Ishikawa (cell line): ENCODE data around the gene DNAJC30.

Source experiments
- CEBPB ChIP-seq: IDR thresholded peaks from 2 replicates; pipeline ENCODE4 v1.6.1; 2012
- CREB1 ChIP-seq: IDR thresholded peaks from 2 replicates; pipeline ENCODE4 v1.6.1; 2012; ENCODE audit warnings: low read depth
- EGR1 ChIP-seq: IDR thresholded peaks from 2 replicates; pipeline ENCODE4 v1.6.1; 2012
- EP300 ChIP-seq: IDR thresholded peaks from 2 replicates; pipeline ENCODE4 v1.6.1; 2012; ENCODE audit warnings: borderline replicate concordance
- FOXM1 ChIP-seq: IDR thresholded peaks from 2 replicates; pipeline ENCODE4 v1.6.1; 2012; ENCODE audit warnings: low read depth, borderline replicate concordance
- MAX ChIP-seq: IDR thresholded peaks from 2 replicates; pipeline ENCODE4 v1.6.1; 2012
- NFIC ChIP-seq: IDR thresholded peaks from 2 replicates; pipeline ENCODE4 v1.6.1; 2012
- RAD21 ChIP-seq: IDR thresholded peaks from 2 replicates; pipeline ENCODE4 v1.6.1; 2012; ENCODE audit warnings: low read depth
- TAF1 ChIP-seq: IDR thresholded peaks from 2 replicates; pipeline ENCODE4 v1.6.1; 2012; ENCODE audit warnings: low read depth, mild to moderate bottlenecking
- TCF12 ChIP-seq: IDR thresholded peaks from 2 replicates; pipeline ENCODE4 v1.6.1; 2012; ENCODE audit warnings: low read depth
- TEAD4 ChIP-seq: IDR thresholded peaks from 2 replicates; pipeline ENCODE4 v1.6.1; 2012
- USF1 ChIP-seq: IDR thresholded peaks from 2 replicates; pipeline ENCODE4 v1.6.1; 2012
- YY1 ChIP-seq: IDR thresholded peaks from 2 replicates; pipeline ENCODE4 v1.6.1; 2012; ENCODE audit warnings: low read depth
- ZBTB7A ChIP-seq: IDR thresholded peaks from 2 replicates; pipeline ENCODE4 v1.6.1; 2012; ENCODE audit warnings: low read depth
- TF ChIP-seq, protein P1 (sequence below): IDR thresholded peaks from 2 replicates; pipeline ENCODE4 v1.6.1; 2012; ENCODE audit warnings: low read depth, mild to moderate bottlenecking

The DNAJC30 gene

GRCh38 chr7:73680501-73680900 is 2.8 kb downstream of the DNAJC30 start:
- TF ChIP-seq MAX: no peak
- TF ChIP-seq CEBPB: no peak
- no peak for TF ChIP-seq EGR1
- no peak for TF ChIP-seq ZBTB7A
- TF ChIP-seq TEAD4: no peak
- TF ChIP-seq FOXM1: no peak
- TF ChIP-seq, protein P1, sequence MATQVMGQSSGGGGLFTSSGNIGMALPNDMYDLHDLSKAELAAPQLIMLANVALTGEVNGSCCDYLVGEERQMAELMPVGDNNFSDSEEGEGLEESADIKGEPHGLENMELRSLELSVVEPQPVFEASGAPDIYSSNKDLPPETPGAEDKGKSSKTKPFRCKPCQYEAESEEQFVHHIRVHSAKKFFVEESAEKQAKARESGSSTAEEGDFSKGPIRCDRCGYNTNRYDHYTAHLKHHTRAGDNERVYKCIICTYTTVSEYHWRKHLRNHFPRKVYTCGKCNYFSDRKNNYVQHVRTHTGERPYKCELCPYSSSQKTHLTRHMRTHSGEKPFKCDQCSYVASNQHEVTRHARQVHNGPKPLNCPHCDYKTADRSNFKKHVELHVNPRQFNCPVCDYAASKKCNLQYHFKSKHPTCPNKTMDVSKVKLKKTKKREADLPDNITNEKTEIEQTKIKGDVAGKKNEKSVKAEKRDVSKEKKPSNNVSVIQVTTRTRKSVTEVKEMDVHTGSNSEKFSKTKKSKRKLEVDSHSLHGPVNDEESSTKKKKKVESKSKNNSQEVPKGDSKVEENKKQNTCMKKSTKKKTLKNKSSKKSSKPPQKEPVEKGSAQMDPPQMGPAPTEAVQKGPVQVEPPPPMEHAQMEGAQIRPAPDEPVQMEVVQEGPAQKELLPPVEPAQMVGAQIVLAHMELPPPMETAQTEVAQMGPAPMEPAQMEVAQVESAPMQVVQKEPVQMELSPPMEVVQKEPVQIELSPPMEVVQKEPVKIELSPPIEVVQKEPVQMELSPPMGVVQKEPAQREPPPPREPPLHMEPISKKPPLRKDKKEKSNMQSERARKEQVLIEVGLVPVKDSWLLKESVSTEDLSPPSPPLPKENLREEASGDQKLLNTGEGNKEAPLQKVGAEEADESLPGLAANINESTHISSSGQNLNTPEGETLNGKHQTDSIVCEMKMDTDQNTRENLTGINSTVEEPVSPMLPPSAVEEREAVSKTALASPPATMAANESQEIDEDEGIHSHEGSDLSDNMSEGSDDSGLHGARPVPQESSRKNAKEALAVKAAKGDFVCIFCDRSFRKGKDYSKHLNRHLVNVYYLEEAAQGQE: no peak

DNA sequence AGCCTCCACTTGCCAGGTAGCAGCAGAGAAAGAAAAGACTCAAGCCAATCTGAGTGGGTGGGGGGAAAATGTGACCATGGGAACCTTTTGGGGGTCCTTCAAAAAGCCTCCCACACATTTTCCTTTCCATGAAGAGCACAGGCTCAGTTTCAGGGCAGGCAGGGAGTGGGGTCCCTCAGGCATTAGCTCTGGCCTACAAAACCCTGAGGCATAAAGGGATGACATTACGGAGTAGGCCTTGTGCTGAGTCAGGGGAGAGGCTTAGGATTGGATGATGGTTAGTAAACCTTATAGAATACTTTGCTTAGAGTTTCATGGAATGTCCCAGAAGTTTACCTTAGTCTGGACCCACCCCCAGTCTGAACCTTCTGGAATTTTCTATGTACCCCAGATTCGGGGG is 3.5 kb downstream of the DNAJC30 start:
- no peak for TF ChIP-seq NFIC
- no peak for TF ChIP-seq RAD21
- no peak for TF ChIP-seq TEAD4
- no peak for TF ChIP-seq YY1
- no peak for TF ChIP-seq ZBTB7A
- no peak for TF ChIP-seq TAF1

GRCh38 chr7:73678862-73679261 is 4.4 kb downstream of the DNAJC30 start:
- TF ChIP-seq RAD21: no peak
- TF ChIP-seq YY1: no peak
- TF ChIP-seq EGR1: no peak
- no peak for TF ChIP-seq TAF1
- TF ChIP-seq EP300: no peak
- no peak for TF ChIP-seq FOXM1
- no peak for TF ChIP-seq CREB1
- TF ChIP-seq TEAD4: no peak

GRCh38 chr7:73674468-73675124 is 8.7 kb downstream of the DNAJC30 start:
- TF ChIP-seq MAX: no peak

DNA sequence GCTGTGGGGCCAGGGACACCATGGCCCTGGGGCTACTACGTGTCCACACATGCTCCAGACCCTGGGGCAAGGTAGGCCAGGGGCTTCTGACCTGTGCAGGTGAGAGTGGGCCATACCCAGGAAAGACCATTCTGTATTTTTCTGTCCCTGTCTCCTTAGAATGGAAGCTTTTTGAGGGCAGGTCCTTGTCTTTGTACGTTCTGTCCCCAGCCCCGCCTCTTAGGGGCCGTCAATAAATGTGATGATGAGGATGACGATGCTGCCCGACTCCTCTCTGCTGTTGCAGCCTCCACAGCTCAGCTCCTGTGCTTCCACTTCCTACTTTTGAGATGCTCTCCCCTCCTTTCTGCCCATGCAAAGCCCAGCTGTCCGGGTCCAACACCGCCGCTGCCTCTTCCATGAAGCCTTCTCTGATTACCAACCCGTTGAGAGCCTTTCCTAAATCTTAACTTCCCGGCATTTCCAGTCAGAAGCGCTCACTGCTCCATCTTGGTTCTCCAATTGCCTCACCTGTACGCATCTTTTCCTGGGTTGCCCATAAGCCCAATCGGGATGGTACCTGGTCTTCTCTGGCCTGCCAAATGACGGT is 11.3 kb downstream of the DNAJC30 start:
- TF ChIP-seq USF1 (no peak), CREB1 (no peak), YY1 (no peak), TAF1 (no peak), RAD21 (no peak), MAX (no peak), EP300 (no peak), CEBPB (no peak), TCF12 (no peak), TEAD4 (no peak), ZBTB7A (no peak), EGR1 (no peak), NFIC (no peak), FOXM1 (no peak)
- TF ChIP-seq, protein P1: no peak

GRCh38 chr7:73671322-73671661 is 12.0 kb downstream of the DNAJC30 start:
- no peak for TF ChIP-seq YY1
- TF ChIP-seq FOXM1: no peak
- TF ChIP-seq, protein P1: no peak
- no peak for TF ChIP-seq CEBPB
- no peak for TF ChIP-seq USF1
- TF ChIP-seq EGR1: no peak
- TF ChIP-seq NFIC: no peak
- TF ChIP-seq TCF12: no peak
- TF ChIP-seq MAX: no peak
- TF ChIP-seq CREB1: no peak
- TF ChIP-seq RAD21: no peak
- TF ChIP-seq TAF1: no peak
- TF ChIP-seq EP300: no peak
- TF ChIP-seq TEAD4: no peak
- TF ChIP-seq ZBTB7A: no peak
